CD4-positive, alpha-beta T cell (primary cell): ENCODE measurements around the gene MBD3L4. TPM values are rescaled to one million over a fixed set of nuclear protein-coding genes. Genes with fewer than 3 reads are reported as not detected.
"Not testable (repeated sequence)": the region's sequence is repeated elsewhere in the genome, so short reads cannot be mapped to it uniquely, and the experiment has no call there.

Source experiments
- ATAC-seq: fragments of 200-7000 bp; cut with Tn5 transposase; one replicate; pipeline ENCODE4 v1.10.0; 2022; ENCODE audit warnings: mild to moderate bottlenecking; ENCODE audit not compliant: poor library complexity
- CTCF ChIA-PET: fragments of 350-600 bp; sonication (Branson Sonifier 250); formaldehyde crosslinking; loops from one replicate; lab custom pipeline; 2021; ENCODE audit warnings: antibody characterized with exemption, inconsistent platforms; lab: Charles Lee
- POLR2A ChIA-PET: fragments of 350-600 bp; sonication (Branson Sonifier 250); formaldehyde crosslinking; loops from one replicate; lab custom pipeline; 2021; ENCODE audit warnings: antibody characterized with exemption, inconsistent platforms; lab: Charles Lee
- DNase-seq, 14 experiments: peaks; one replicate each; pipeline ENCODE4 v3.0.0-alpha.2; 2013 to 2020; ENCODE audit warnings: mixed read lengths in 2 of 14
- H3K27ac ChIP-seq, 2 donors: one replicate each; pipeline versions ENCODE4 v1.5.1 to v1.7.0; 2013; ENCODE audit warnings: low read length in 2 of 2, low read depth in 1 of 2, mild to moderate bottlenecking in 1 of 2
- H3K27me3 ChIP-seq, 2 experiments: 1 replicate in 1 of 2; 2 replicates in 1 of 2; pipeline versions ENCODE4 v1.6.1 to v1.7.0; 2013; ENCODE audit warnings: low read length in 2 of 2, control low read depth in 1 of 2, mild to moderate bottlenecking in 1 of 2, moderate library complexity in 1 of 2; ENCODE audit not compliant: insufficient read depth in 2 of 2, control insufficient read depth in 1 of 2
- H3K36me3 ChIP-seq: one replicate; pipeline ENCODE4 v1.6.1; 2013; ENCODE audit warnings: low read length, control low read depth; ENCODE audit not compliant: insufficient read depth
- H3K4me1 ChIP-seq: one replicate; pipeline ENCODE4 v1.6.1; 2013; ENCODE audit warnings: low read length, control low read depth; ENCODE audit not compliant: insufficient read depth
- H3K4me3 ChIP-seq: one replicate; pipeline ENCODE4 v1.5.1; 2013; ENCODE audit warnings: mild to moderate bottlenecking, low read length, moderate library complexity
- H3K9me3 ChIP-seq, 2 experiments: 1 replicate in 1 of 2; 2 replicates in 1 of 2; pipeline versions ENCODE4 v1.6.1 to v1.7.0; 2013; ENCODE audit warnings: low read length in 2 of 2, mild to moderate bottlenecking in 2 of 2, control low read depth in 1 of 2, moderate library complexity in 1 of 2; ENCODE audit not compliant: control insufficient read depth in 1 of 2, insufficient read depth in 1 of 2
- H3K27ac Mint-ChIP-seq: one replicate; pipeline ENCODE4 v1.8.0; 2020; ENCODE audit warnings: mixed read lengths
- H3K27me3 Mint-ChIP-seq: one replicate; pipeline ENCODE4 v1.8.0; 2021; ENCODE audit warnings: mixed read lengths
- H3K36me3 Mint-ChIP-seq: one replicate; pipeline ENCODE4 v1.8.0; 2021; ENCODE audit warnings: low read depth, mixed read lengths
- H3K4me1 Mint-ChIP-seq: one replicate; pipeline ENCODE4 v1.8.0; 2021; ENCODE audit warnings: low read depth, mixed read lengths
- H3K4me3 Mint-ChIP-seq: one replicate; pipeline ENCODE4 v1.8.0; 2020; ENCODE audit warnings: mild to moderate bottlenecking, mixed read lengths
- H3K9me3 Mint-ChIP-seq: one replicate; pipeline ENCODE4 v1.8.0; 2020; ENCODE audit warnings: mixed read lengths
- intact Hi-C, 2 experiments: fragments of 100-400 bp; cut with DNase I in 1 of 2; cut with micrococcal nuclease in 1 of 2; formaldehyde crosslinking; loops; one replicate each; pipeline versions ENCODE4 v1.15.1 to v1.9.0; 2023 to 2025; cut with DNase I, micrococcal nuclease
- total RNA-seq, 174 experiments: library from RNA in 2 of 174; stranded (reverse) in 2 of 174; gene quantifications; one replicate each; pipeline ENCODE4 v1.2.3 and lab custom pipeline; 2021 to 2026

Gene MBD3L4
- total RNA-seq, 2 experiments from 2014 or later, result not detected

- H3K9me3 ChIP-seq, H3K27ac ChIP-seq, ATAC-seq, intact Hi-C loops, H3K36me3 ChIP-seq, H3K27me3 ChIP-seq, POLR2A ChIA-PET, H3K4me1 ChIP-seq, H3K27me3 Mint-ChIP-seq, H3K4me3 Mint-ChIP-seq, H3K4me1 Mint-ChIP-seq, H3K9me3 Mint-ChIP-seq, CTCF ChIA-PET, DNase-seq, H3K4me3 ChIP-seq, H3K27ac Mint-ChIP-seq, H3K36me3 Mint-ChIP-seq: not testable (repeated sequence)
Observed at GRCh38 chr19:7054635-7055368, 14.8 kb upstream of the MBD3L4 start.

GRCh38 chr19:7052896-7053295 is 12.9 kb upstream of the MBD3L4 start:
- H3K4me1 ChIP-seq, intact Hi-C loops, ATAC-seq, DNase-seq, CTCF ChIA-PET, H3K9me3 Mint-ChIP-seq, H3K36me3 ChIP-seq, H3K36me3 Mint-ChIP-seq, H3K4me3 Mint-ChIP-seq, H3K27me3 Mint-ChIP-seq, H3K4me3 ChIP-seq, H3K9me3 ChIP-seq, H3K27ac Mint-ChIP-seq, H3K27me3 ChIP-seq, POLR2A ChIA-PET, H3K4me1 Mint-ChIP-seq, H3K27ac ChIP-seq: not testable (repeated sequence)

GRCh38 chr19:7051421-7051820 is 11.4 kb upstream of the MBD3L4 start:
- H3K36me3 Mint-ChIP-seq, H3K27ac ChIP-seq, DNase-seq, ATAC-seq, intact Hi-C loops, H3K4me3 Mint-ChIP-seq, H3K27ac Mint-ChIP-seq, H3K9me3 ChIP-seq, H3K36me3 ChIP-seq, H3K27me3 Mint-ChIP-seq, H3K4me1 ChIP-seq, H3K9me3 Mint-ChIP-seq, CTCF ChIA-PET, POLR2A ChIA-PET, H3K27me3 ChIP-seq, H3K4me1 Mint-ChIP-seq, H3K4me3 ChIP-seq: not testable (repeated sequence)

- H3K27ac ChIP-seq, H3K4me3 Mint-ChIP-seq, ATAC-seq, POLR2A ChIA-PET, H3K9me3 Mint-ChIP-seq, H3K36me3 Mint-ChIP-seq, H3K4me3 ChIP-seq, DNase-seq, H3K27me3 ChIP-seq, H3K4me1 Mint-ChIP-seq, H3K4me1 ChIP-seq, CTCF ChIA-PET, H3K27me3 Mint-ChIP-seq, H3K9me3 ChIP-seq, H3K36me3 ChIP-seq, H3K27ac Mint-ChIP-seq, intact Hi-C loops: not testable (repeated sequence)
Observed at GRCh38 chr19:7049021-7049420, 9.0 kb upstream of the MBD3L4 start, which contains the start of gene MBD3L2. Gene MBD3L2, plus strand, starts transcription at chr19:7049321. Its CDS starts 53 bp downstream, at chr19:7049374.

- H3K9me3 Mint-ChIP-seq, H3K27ac ChIP-seq, H3K4me3 Mint-ChIP-seq, H3K27me3 ChIP-seq, CTCF ChIA-PET, H3K4me1 ChIP-seq, ATAC-seq, POLR2A ChIA-PET, DNase-seq, H3K4me3 ChIP-seq, H3K36me3 Mint-ChIP-seq, H3K4me1 Mint-ChIP-seq, H3K27me3 Mint-ChIP-seq, intact Hi-C loops, H3K9me3 ChIP-seq, H3K27ac Mint-ChIP-seq, H3K36me3 ChIP-seq: not testable (repeated sequence)
Observed at GRCh38 chr19:7041563-7041962, 1.6 kb upstream of the MBD3L4 start.

GRCh38 chr19:7030278-7030677 is 9.7 kb downstream of the MBD3L4 start, which contains the start of gene MBD3L5:
Gene MBD3L5, plus strand, starts transcription at chr19:7030578. Its CDS starts 34 bp downstream, at chr19:7030612.
- H3K4me3 ChIP-seq, H3K36me3 ChIP-seq, ATAC-seq, H3K27me3 Mint-ChIP-seq, H3K27ac Mint-ChIP-seq, H3K9me3 Mint-ChIP-seq, H3K36me3 Mint-ChIP-seq, H3K27me3 ChIP-seq, CTCF ChIA-PET, H3K4me1 Mint-ChIP-seq, DNase-seq, intact Hi-C loops, H3K9me3 ChIP-seq, H3K27ac ChIP-seq, H3K4me3 Mint-ChIP-seq, POLR2A ChIA-PET, H3K4me1 ChIP-seq: not testable (repeated sequence)

GRCh38 chr19:7028790-7029189 is 11.2 kb downstream of the MBD3L4 start:
- H3K9me3 ChIP-seq, H3K27me3 Mint-ChIP-seq, H3K36me3 Mint-ChIP-seq, POLR2A ChIA-PET, H3K27ac Mint-ChIP-seq, H3K9me3 Mint-ChIP-seq, DNase-seq, H3K4me1 ChIP-seq, H3K36me3 ChIP-seq, CTCF ChIA-PET, intact Hi-C loops, H3K4me3 ChIP-seq, H3K4me1 Mint-ChIP-seq, H3K27ac ChIP-seq, H3K27me3 ChIP-seq, ATAC-seq, H3K4me3 Mint-ChIP-seq: not testable (repeated sequence)
